Measurements from ENCODE around the gene STC2. TPM values are rescaled to one million over a fixed set of nuclear protein-coding genes. Genes with fewer than 3 reads are reported as not detected.

The STC2 gene
- total RNA-seq, 1 experiment from 2014 or later = 57.0 TPM

GRCh38 chr5:173328844-173329490, 753 bp upstream of the STC2 start:
- Mint-ChIP-seq H3K27ac (peak overlapping the region; percentile 98), H3K4me3 (peak overlapping the region; percentile 96), H3K4me1 (peaks cover 55% of the 10 kb centered on the region), H3K36me3 (peaks cover 26% of the 10 kb centered on the region), H3K9me3 (0 out of 2 replicates have a peak, but pooled peaks cover 3% of the 10 kb centered on the region), H3K27me3 (ENCODE audit: low read depth) (peaks cover 8% of the 10 kb centered on the region)
- CTCF ChIA-PET = interaction anchor here (1.0 to 8.1 kb wide), 7 partner anchors 8 to 988 kb away, joined by 3 to 169 read pairs (median 3); no protein-coding TSS in a partner anchor
- DNase-seq (ENCODE audit: low spot score) = peak; percentile 70
- peak; percentile 3 for ATAC-seq
- POLR2A ChIA-PET = interaction anchor here (0.6 to 5.3 kb wide), 13 partner anchors 9 to 998 kb away, joined by 3 to 79 read pairs (median 5); partner anchors contain the start of gene ATP6V0E1
- TF ChIP-seq TEAD1 (CRISPR knock-in tag; IDR thresholded peaks at IDR 0.05) (0 out of 2 replicates have a peak, but pooled peaks have one; percentile 21), ZNF416 (CRISPR knock-in tag; IDR thresholded peaks at IDR 0.05) (peak; percentile 36; the same call in 1 of the 2 replicates), MYBL2 (CRISPR knock-in tag; IDR thresholded peaks at IDR 0.05) (no peak), MAX (CRISPR knock-in tag; IDR thresholded peaks at IDR 0.05) (no peak), JAZF1 (CRISPR knock-in tag; IDR thresholded peaks at IDR 0.05) (no peak), NR2C2 (CRISPR knock-in tag; IDR thresholded peaks at IDR 0.05) (no peak), PREB (CRISPR knock-in tag; IDR thresholded peaks at IDR 0.05; ENCODE audit: borderline replicate concordance) (no peak), HMGA2 (CRISPR knock-in tag; IDR thresholded peaks at IDR 0.05) (no peak), SMAD3 (CRISPR knock-in tag; IDR thresholded peaks at IDR 0.05; ENCODE audit: borderline replicate concordance) (no peak), ZNF121 (CRISPR knock-in tag; IDR thresholded peaks at IDR 0.05) (0 out of 2 replicates have a peak, but pooled peaks have one; percentile 50), ZNF423 (CRISPR knock-in tag; IDR thresholded peaks at IDR 0.05) (no peak), SOX15 (CRISPR knock-in tag; IDR thresholded peaks at IDR 0.05) (no peak), NFE2L1 (CRISPR knock-in tag; IDR thresholded peaks at IDR 0.05) (no peak), ZNF532 (CRISPR knock-in tag; IDR thresholded peaks at IDR 0.05; ENCODE audit: borderline replicate concordance) (0 out of 2 replicates have a peak, but pooled peaks have one; percentile 75), ESRRA (CRISPR knock-in tag; IDR thresholded peaks at IDR 0.05; ENCODE audit: borderline replicate concordance) (no peak), ZNF281 (CRISPR knock-in tag; IDR thresholded peaks at IDR 0.05) (no peak), GTF2I (CRISPR knock-in tag; conservative IDR thresholded peaks at IDR 0.05) (no peak), GRHL2 (CRISPR knock-in tag; IDR thresholded peaks at IDR 0.05; ENCODE audit: insufficient replicate concordance, severe bottlenecking) (no peak)
- TF ChIP-seq, protein P1, sequence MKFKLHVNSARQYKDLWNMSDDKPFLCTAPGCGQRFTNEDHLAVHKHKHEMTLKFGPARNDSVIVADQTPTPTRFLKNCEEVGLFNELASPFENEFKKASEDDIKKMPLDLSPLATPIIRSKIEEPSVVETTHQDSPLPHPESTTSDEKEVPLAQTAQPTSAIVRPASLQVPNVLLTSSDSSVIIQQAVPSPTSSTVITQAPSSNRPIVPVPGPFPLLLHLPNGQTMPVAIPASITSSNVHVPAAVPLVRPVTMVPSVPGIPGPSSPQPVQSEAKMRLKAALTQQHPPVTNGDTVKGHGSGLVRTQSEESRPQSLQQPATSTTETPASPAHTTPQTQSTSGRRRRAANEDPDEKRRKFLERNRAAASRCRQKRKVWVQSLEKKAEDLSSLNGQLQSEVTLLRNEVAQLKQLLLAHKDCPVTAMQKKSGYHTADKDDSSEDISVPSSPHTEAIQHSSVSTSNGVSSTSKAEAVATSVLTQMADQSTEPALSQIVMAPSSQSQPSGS (CRISPR knock-in tag; IDR thresholded peaks at IDR 0.05; ENCODE audit: borderline replicate concordance, low read depth) = no peak
- TF ChIP-seq, protein P2, sequence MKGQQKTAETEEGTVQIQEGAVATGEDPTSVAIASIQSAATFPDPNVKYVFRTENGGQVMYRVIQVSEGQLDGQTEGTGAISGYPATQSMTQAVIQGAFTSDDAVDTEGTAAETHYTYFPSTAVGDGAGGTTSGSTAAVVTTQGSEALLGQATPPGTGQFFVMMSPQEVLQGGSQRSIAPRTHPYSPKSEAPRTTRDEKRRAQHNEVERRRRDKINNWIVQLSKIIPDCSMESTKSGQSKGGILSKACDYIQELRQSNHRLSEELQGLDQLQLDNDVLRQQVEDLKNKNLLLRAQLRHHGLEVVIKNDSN (CRISPR knock-in tag; IDR thresholded peaks at IDR 0.05) = no peak
- TF ChIP-seq, protein P3, sequence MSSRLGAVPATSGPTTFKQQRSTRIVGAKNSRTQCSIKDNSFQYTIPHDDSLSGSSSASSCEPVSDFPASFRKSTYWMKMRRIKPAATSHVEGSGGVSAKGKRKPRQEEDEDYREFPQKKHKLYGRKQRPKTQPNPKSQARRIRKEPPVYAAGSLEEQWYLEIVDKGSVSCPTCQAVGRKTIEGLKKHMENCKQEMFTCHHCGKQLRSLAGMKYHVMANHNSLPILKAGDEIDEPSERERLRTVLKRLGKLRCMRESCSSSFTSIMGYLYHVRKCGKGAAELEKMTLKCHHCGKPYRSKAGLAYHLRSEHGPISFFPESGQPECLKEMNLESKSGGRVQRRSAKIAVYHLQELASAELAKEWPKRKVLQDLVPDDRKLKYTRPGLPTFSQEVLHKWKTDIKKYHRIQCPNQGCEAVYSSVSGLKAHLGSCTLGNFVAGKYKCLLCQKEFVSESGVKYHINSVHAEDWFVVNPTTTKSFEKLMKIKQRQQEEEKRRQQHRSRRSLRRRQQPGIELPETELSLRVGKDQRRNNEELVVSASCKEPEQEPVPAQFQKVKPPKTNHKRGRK (CRISPR knock-in tag; IDR thresholded peaks at IDR 0.05; ENCODE audit: borderline replicate concordance) = no peak
- TF ChIP-seq, protein P4, sequence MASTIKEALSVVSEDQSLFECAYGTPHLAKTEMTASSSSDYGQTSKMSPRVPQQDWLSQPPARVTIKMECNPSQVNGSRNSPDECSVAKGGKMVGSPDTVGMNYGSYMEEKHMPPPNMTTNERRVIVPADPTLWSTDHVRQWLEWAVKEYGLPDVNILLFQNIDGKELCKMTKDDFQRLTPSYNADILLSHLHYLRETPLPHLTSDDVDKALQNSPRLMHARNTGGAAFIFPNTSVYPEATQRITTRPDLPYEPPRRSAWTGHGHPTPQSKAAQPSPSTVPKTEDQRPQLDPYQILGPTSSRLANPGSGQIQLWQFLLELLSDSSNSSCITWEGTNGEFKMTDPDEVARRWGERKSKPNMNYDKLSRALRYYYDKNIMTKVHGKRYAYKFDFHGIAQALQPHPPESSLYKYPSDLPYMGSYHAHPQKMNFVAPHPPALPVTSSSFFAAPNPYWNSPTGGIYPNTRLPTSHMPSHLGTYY (CRISPR knock-in tag; IDR thresholded peaks at IDR 0.05) = no peak; the same call in 1 of the 2 replicates

Measured in WTC11 (cell line).